Prostate gland (tissue), 2 donors: ENCODE measurements around the gene HIF1AN. TPM values are rescaled to one million over a fixed set of nuclear protein-coding genes. Genes with fewer than 3 reads are reported as not detected.

Experiments
- DNase-seq: peaks from one replicate; pipeline ENCODE4 v3.0.0-alpha.2; 2019; ENCODE audit warnings: low spot score
- H3K27ac ChIP-seq, 2 donors: fragments of 200-600 bp; sonication (generic); 2 replicates each; pipeline ENCODE4 v1.5.1; 2017 to 2019
- H3K27me3 ChIP-seq: fragments of 200-600 bp; sonication (generic); replicated peaks from 2 replicates; pipeline ENCODE4 v1.5.1; 2019; ENCODE audit not compliant: insufficient read depth
- H3K36me3 ChIP-seq, 2 donors: fragments of 200-600 bp; sonication (generic); 1 replicate in 1 of 2; 2 replicates in 1 of 2; pipeline versions ENCODE4 v1.5.1 to v1.8.1; 2017 to 2019
- H3K4me1 ChIP-seq: fragments of 200-600 bp; sonication (generic); replicated peaks from 2 replicates; pipeline ENCODE4 v1.5.1; 2019
- H3K4me3 ChIP-seq, 2 donors: fragments of 200-600 bp; sonication (generic); 2 replicates each; pipeline ENCODE4 v1.5.1; 2017 to 2019
- H3K9me3 ChIP-seq: fragments of 200-600 bp; sonication (generic); 2 replicates; pipeline ENCODE4 v1.5.1; 2017
- POLR2A ChIP-seq: fragments of 450-650 bp; IDR thresholded peaks from one replicate; pipeline ENCODE4 v1.6.1; 2016; ENCODE audit warnings: antibody characterized with exemption, mild to moderate bottlenecking
- POLR2AphosphoS5 ChIP-seq: sonication (generic); formaldehyde crosslinking; IDR thresholded peaks from one replicate; pipeline ENCODE4 v1.6.1; 2017; ENCODE audit warnings: antibody characterized with exemption
- WGBS: methylation state at CpG from one replicate; pipeline ENCODE4 v1.1.5; 2018; 5-methylcytosine and 5-hydroxymethylcytosine counted together
- intact Hi-C: fragments of 100-400 bp; cut with DNase I; formaldehyde crosslinking; loops from one replicate; pipeline ENCODE4 v1.14.2; 2022
- total RNA-seq, 2 donors: library from RNA; depleted of rRNA; stranded (reverse); fragments of >200 nt; gene quantifications; one replicate each; pipeline ENCODE4 v1.1.0, GENCODE V29; 2016
- TF ChIP-seq, protein P1 (sequence below), 4 experiments: fragments of 200-600 bp in 2 of 4; fragments of 450-650 bp in 2 of 4; sonication (generic) in 2 of 4; IDR thresholded peaks; 1 replicate in 3 of 4; 2 replicates in 1 of 4; pipeline ENCODE4 v1.5.1; 2016 to 2019; ENCODE audit warnings: antibody characterized with exemption in 4 of 4, mild to moderate bottlenecking in 2 of 4, moderate library complexity in 2 of 4

Gene HIF1AN
- total RNA-seq, 2 donors from 2014 or later, result 10.8 to 30.2 TPM

DNA sequence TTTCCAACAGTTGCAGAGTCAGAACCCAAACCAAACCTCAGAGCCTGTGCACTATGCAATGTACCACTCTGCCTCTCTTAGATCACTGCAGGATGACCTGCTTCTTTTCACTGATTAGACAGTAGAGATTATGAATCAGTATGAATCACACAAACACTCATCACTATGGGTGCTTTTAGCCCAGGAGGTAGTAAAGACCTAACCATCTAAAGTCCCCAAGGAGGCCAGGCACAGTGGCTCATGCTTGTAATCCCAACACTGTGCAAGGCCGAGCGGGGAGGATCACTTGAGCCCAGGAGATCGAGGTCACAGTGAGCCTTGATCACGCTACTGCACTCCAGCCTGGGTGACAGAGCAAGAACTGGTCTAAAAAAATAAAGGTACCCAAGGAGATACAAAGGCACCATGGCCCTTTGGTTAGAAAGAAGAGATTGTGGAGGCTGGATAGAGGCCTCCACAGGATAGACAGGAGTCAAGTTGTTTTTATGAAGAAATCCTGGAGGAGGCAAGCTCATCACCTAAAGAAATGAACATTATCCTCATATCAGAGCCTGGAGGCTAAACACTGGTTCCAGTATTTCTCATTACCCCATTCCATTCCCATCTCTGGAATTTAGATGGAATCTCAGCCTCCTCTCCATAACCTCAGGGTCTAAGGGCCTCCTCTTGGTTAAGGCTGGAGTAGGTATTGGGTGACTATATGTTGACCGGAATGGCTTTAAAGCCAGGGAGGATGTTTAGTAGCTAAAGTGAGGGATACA is 29.0 kb upstream of the HIF1AN start:
- Histone ChIP-seq H3K4me3 (no peak overlapping the region), H3K27ac (no peak overlapping the region), H3K4me1 (no peaks in the 10 kb centered on the region), H3K9me3 (no peaks in the 10 kb centered on the region), H3K27me3 (no peaks in the 10 kb centered on the region), H3K36me3 (peaks cover 0 to 3% of the 10 kb centered on the region in 2 donors)
- intact Hi-C loops, result no loop called here
- TF ChIP-seq POLR2A (no peak), POLR2AphosphoS5 (no peak)
- TF ChIP-seq, protein P1, sequence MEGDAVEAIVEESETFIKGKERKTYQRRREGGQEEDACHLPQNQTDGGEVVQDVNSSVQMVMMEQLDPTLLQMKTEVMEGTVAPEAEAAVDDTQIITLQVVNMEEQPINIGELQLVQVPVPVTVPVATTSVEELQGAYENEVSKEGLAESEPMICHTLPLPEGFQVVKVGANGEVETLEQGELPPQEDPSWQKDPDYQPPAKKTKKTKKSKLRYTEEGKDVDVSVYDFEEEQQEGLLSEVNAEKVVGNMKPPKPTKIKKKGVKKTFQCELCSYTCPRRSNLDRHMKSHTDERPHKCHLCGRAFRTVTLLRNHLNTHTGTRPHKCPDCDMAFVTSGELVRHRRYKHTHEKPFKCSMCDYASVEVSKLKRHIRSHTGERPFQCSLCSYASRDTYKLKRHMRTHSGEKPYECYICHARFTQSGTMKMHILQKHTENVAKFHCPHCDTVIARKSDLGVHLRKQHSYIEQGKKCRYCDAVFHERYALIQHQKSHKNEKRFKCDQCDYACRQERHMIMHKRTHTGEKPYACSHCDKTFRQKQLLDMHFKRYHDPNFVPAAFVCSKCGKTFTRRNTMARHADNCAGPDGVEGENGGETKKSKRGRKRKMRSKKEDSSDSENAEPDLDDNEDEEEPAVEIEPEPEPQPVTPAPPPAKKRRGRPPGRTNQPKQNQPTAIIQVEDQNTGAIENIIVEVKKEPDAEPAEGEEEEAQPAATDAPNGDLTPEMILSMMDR (IDR thresholded peaks at IDR 0.05), result no peak
- WGBS, result 96% methylated on average over 5 of the region's 5 CpGs
- no peak for DNase-seq

DNA sequence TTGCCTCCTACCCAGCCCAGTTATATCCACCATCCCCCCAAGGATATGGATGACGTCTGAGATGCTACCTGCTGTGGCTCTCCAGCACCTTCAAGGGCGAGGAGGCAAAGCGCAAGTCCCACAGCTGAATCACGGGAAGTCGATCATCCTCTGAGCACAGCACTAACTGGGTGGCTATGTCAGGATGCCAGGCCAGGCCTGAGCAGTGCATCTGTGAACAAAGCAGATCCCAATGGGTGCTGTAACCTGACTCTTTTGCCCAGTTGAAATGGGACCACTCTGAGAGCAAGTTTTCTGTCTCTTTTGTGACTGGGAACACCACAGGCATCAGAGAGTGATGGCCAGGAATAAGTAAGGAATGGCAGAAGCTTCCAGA is 28.4 kb upstream of the HIF1AN start:
- TF ChIP-seq, protein P1 (IDR thresholded peaks at IDR 0.05), result no peak
- TF ChIP-seq POLR2AphosphoS5 (no peak), POLR2A (no peak)
- no peak for DNase-seq
- 98% methylated on average over 5 of the region's 5 CpGs for WGBS
- H3K4me1 ChIP-seq, result no peaks in the 10 kb centered on the region
- H3K27me3 ChIP-seq, result no peaks in the 10 kb centered on the region
- no peaks in the 10 kb centered on the region for H3K36me3 ChIP-seq
- H3K9me3 ChIP-seq, result no peaks in the 10 kb centered on the region
- H3K27ac ChIP-seq, result no peak overlapping the region
- H3K4me3 ChIP-seq, result no peak overlapping the region
- intact Hi-C loops, result no loop called here

DNA sequence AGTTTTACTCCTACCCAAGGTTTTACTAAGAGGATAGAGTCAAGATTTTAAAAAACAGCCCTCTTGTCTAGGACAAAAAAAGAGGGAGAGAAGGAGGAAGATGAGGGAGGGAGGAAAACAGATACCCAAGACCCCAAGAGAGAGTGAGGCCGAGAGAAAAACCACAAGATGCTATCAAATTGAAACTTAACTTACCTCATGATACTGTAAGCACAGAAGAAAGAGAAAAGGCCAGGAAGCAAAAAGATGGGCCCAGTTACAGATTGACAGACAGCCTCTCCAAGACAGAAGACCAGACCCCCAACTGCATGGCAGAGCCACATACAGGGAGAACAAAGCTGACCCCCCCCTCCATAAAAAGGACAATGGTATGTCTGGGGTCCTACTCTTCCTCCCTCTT is 27.5 kb upstream of the HIF1AN start:
- intact Hi-C loops, result no loop called here
- no peaks in the 10 kb centered on the region for H3K36me3 ChIP-seq
- TF ChIP-seq, protein P1 (IDR thresholded peaks at IDR 0.05), result no peak
- TF ChIP-seq POLR2AphosphoS5, result no peak
- no peak for TF ChIP-seq POLR2A

DNA sequence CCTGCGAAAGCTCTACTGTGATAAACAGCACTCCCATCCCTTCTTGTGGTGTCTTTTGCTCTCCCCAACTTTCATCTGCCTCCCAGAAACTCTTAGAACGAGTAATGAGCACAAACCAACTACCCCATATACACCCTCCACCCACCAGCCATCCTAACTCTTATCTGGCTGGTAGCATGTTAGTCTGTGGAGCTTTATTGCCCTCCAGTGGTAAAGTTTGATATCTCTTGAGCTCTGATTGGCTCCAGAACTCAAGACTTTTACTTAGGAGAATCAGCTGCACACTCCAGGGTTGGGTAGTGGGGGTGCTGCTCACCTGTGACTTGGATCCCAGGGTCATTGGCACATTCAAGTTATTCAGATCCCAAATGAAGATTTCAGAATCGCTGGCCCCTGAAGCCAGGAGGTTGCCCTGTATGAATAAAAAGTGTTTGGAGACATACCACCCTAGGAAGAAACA is 27.0 kb upstream of the HIF1AN start:
- Histone ChIP-seq H3K27ac (no peak overlapping the region), H3K4me3 (no peak overlapping the region), H3K36me3 (no peaks in the 10 kb centered on the region), H3K9me3 (no peaks in the 10 kb centered on the region), H3K27me3 (no peaks in the 10 kb centered on the region), H3K4me1 (no peaks in the 10 kb centered on the region)
- DNase-seq, result no peak
- intact Hi-C loops, result no loop called here
- TF ChIP-seq, protein P1 (IDR thresholded peaks at IDR 0.05), result peak in 3 of 4 experiments; percentile 14 to 59 (median 57)
- TF ChIP-seq POLR2AphosphoS5, result no peak
- WGBS, result 50% methylated on average over 3 of the region's 3 CpGs

More for the DNA sequence above, 27.5 kb upstream of the HIF1AN start:
- Histone ChIP-seq H3K27ac (no peak overlapping the region), H3K4me3 (no peak overlapping the region), H3K27me3 (no peaks in the 10 kb centered on the region), H3K9me3 (no peaks in the 10 kb centered on the region), H3K4me1 (no peaks in the 10 kb centered on the region)
- 68% methylated on average over 1 of the region's 1 CpG for WGBS
- no peak for DNase-seq

DNA sequence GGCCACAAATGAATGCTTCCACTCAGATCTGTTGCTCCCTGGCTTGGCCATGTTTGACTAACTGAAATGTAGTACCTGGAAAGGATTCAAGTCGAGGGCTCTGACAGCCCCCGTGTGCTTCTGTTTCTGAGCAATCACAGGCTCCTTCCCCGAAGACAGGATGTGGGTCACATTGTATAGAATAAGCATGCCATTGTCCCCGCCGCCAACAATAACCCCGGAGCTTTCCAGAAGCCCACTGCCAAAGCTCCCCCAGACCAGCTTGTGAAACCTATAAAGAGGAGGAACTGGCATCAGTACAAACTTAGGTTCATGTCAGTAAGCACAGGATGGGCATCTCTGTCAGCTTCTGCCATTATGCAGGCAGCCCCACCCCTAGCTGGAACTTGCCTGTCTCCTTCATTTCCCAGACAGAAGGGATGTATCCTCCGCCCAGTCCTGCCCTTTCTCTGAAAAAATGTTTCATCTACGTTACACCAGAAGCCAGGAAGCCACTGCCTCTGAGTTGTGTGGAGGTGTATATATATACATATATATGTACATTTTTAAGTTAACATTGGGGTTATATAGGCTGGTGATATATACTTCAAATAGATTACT is 26.4 kb upstream of the HIF1AN start:
- no peak for TF ChIP-seq POLR2AphosphoS5
- TF ChIP-seq, protein P1 (IDR thresholded peaks at IDR 0.05), result no peak
- no peak for TF ChIP-seq POLR2A
- no peaks in the 10 kb centered on the region for H3K36me3 ChIP-seq
- H3K9me3 ChIP-seq, result no peaks in the 10 kb centered on the region
- no peak for DNase-seq
- intact Hi-C loops, result no loop called here
- H3K4me3 ChIP-seq, result no peak overlapping the region
- H3K27me3 ChIP-seq, result no peaks in the 10 kb centered on the region
- no peaks in the 10 kb centered on the region for H3K4me1 ChIP-seq
- WGBS, result 52% methylated on average over 8 of the region's 8 CpGs
- no peak overlapping the region for H3K27ac ChIP-seq
